A549 (cell line): ENCODE results near the gene CTNND2. TPM values are rescaled to one million over a fixed set of nuclear protein-coding genes. Genes with fewer than 3 reads are reported as not detected.

Source experiments
- ATAC-seq, 2 experiments: fragments of 200-7000 bp in 1 of 2; fragments of >200 bp in 1 of 2; cut with Nextera tagmentation in 1 of 2; cut with Tn5 transposase in 1 of 2; 3 replicates each; pipeline versions ENCODE4 v1.8.0 to v1.9.1; 2018 to 2020; ENCODE audit warnings: mild to moderate bottlenecking in 1 of 2, moderate library complexity in 1 of 2
- CTCF ChIA-PET: fragments of 300-600 bp; sonication (Branson Sonifier 250); formaldehyde crosslinking; extraction: SDS; loops from one replicate; lab custom pipeline; 2021; ENCODE audit warnings: antibody characterized with exemption, inconsistent platforms; lab: Yijun Ruan, JAX
- POLR2A ChIA-PET: fragments of 350-600 bp; formaldehyde crosslinking; extraction: SDS; loops from one replicate; lab custom pipeline; 2021; ENCODE audit warnings: antibody characterized with exemption, inconsistent platforms; lab: Yijun Ruan, JAX
- DNase-seq, 2 experiments: peaks; one replicate each; pipeline versions ENCODE4 v3.0.0 to v3.0.0-alpha.2; 2011 to 2016; ENCODE audit warnings: low read depth in 1 of 2, low spot score in 1 of 2
- FAIRE-seq: peaks from 2 replicates; lab custom pipeline; 2011; peaks lifted over from hg19 to GRCh38; lab: Jason Lieb, UNC
- H3K27ac ChIP-seq, 2 experiments: fragments of >200 bp; sonication (Bioruptor Twin); formaldehyde crosslinking; 3 replicates each; pipeline ENCODE4 v1.5.1; 2016 to 2017
- H3K4me1 ChIP-seq: fragments of >200 bp; sonication (Bioruptor Twin); formaldehyde crosslinking; 3 replicates; pipeline ENCODE4 v1.6.1; 2016
- H3K4me2 ChIP-seq: fragments of >200 bp; sonication (Bioruptor Twin); formaldehyde crosslinking; 3 replicates; pipeline ENCODE4 v1.6.1; 2016
- H3K4me3 ChIP-seq: fragments of >200 bp; sonication (Bioruptor Twin); formaldehyde crosslinking; 3 replicates; pipeline ENCODE4 v1.5.1; 2016
- H3K9me3 ChIP-seq: fragments of >200 bp; sonication (Bioruptor Twin); formaldehyde crosslinking; 3 replicates; pipeline ENCODE4 v1.6.1; 2016
- BHLHE40 ChIP-seq: IDR thresholded peaks from 2 replicates; pipeline ENCODE4 v1.6.1; 2012; ENCODE audit warnings: low read depth, low read length, inconsistent platforms
- CBX2 ChIP-seq: fragments of 200-600 bp; sonication (generic); IDR thresholded peaks from 2 replicates; pipeline ENCODE4 v1.6.1; 2016; ENCODE audit warnings: low read depth, mild to moderate bottlenecking, borderline replicate concordance
- CBX8 ChIP-seq: fragments of 200-600 bp; sonication (generic); IDR thresholded peaks from 2 replicates; pipeline ENCODE4 v1.6.1; 2016
- CHD2 ChIP-seq: fragments of 150-350 bp; IDR thresholded peaks from 2 replicates; pipeline ENCODE4 v1.6.1; 2014; ENCODE audit warnings: low read length; ENCODE audit not compliant: partially characterized antibody
- CTCF ChIP-seq: fragments of >200 bp; sonication (Bioruptor Twin); formaldehyde crosslinking; IDR thresholded peaks from 3 replicates; pipeline ENCODE4 v1.5.1; 2016
- EHF ChIP-seq: fragments of 250-450 bp; sonication (Bioruptor Pico); IDR thresholded peaks from 2 replicates; pipeline ENCODE4 v1.5.0; 2020; ENCODE audit warnings: mild to moderate bottlenecking
- GATA3 ChIP-seq: IDR thresholded peaks from 2 replicates; pipeline ENCODE4 v1.6.1; 2012; ENCODE audit warnings: borderline replicate concordance
- HEYL ChIP-seq: fragments of 250-450 bp; sonication (Bioruptor Pico); IDR thresholded peaks from 2 replicates; pipeline ENCODE4 v1.8.0; 2021; ENCODE audit warnings: mild to moderate bottlenecking, moderate library complexity
- HMGXB4 ChIP-seq: fragments of 250-450 bp; sonication (Bioruptor Pico); IDR thresholded peaks from 2 replicates; pipeline ENCODE4 v1.5.0; 2021; ENCODE audit warnings: mild to moderate bottlenecking, moderate library complexity, borderline replicate concordance
- JUN ChIP-seq, 2 experiments: fragments of >200 bp; sonication (Bioruptor Twin); formaldehyde crosslinking; IDR thresholded peaks; 2 replicates in 1 of 2; 3 replicates in 1 of 2; pipeline ENCODE4 v1.6.1; 2016 to 2017
- JUNB ChIP-seq: fragments of >200 bp; sonication (Bioruptor Twin); formaldehyde crosslinking; IDR thresholded peaks from 2 replicates; pipeline ENCODE4 v1.6.1; 2016
- NPAS2 ChIP-seq: fragments of 250-450 bp; sonication (Bioruptor Pico); IDR thresholded peaks from 2 replicates; pipeline ENCODE4 v1.8.0; 2022; ENCODE audit warnings: mild to moderate bottlenecking, moderate library complexity, borderline replicate concordance
- RARB ChIP-seq: fragments of 250-450 bp; sonication (Bioruptor Pico); IDR thresholded peaks from 2 replicates; pipeline ENCODE4 v1.8.0; 2021; ENCODE audit warnings: mild to moderate bottlenecking, moderate library complexity
- RCOR1 ChIP-seq: fragments of 150-350 bp; IDR thresholded peaks from 2 replicates; pipeline ENCODE4 v1.6.1; 2014; ENCODE audit warnings: antibody characterized with exemption, low read length, low read depth
- RNF2 ChIP-seq: fragments of 200-600 bp; sonication (generic); IDR thresholded peaks from 2 replicates; pipeline ENCODE4 v1.6.1; 2016; ENCODE audit warnings: low read depth, mild to moderate bottlenecking, antibody characterized with exemption, moderate library complexity, borderline replicate concordance
- SREBF2 ChIP-seq: fragments of 450-650 bp; IDR thresholded peaks from 2 replicates; pipeline ENCODE4 v1.6.1; 2014; ENCODE audit warnings: mild to moderate bottlenecking, moderate library complexity
- ZNF302 ChIP-seq: fragments of 250-450 bp; sonication (Bioruptor Pico); IDR thresholded peaks from 2 replicates; pipeline ENCODE4 v1.9.0; 2021; ENCODE audit warnings: inconsistent platforms, mild to moderate bottlenecking, moderate library complexity
- WGBS: methylation state at CpG from one replicate; pipeline ENCODE4 v1.1.6; 2017; ENCODE audit errors: missing lambda C conversion rate; 5-methylcytosine and 5-hydroxymethylcytosine counted together
- polyA plus RNA-seq, 4 experiments: library from polyadenylated mRNA; depleted of rRNA in 3 of 4; stranded (reverse); fragments of >200 nt; fragmentation: RNase III in 1 of 4; extraction: RNeasy Plus Mini Kit Qiagen cat#74134 plus additional on column Dnase treatment in 1 of 4; gene quantifications; 2 replicates in 3 of 4; 3 replicates in 1 of 4; pipeline ENCODE4 v1.2.3, GENCODE V29; 2011 to 2017

CTNND2 gene
- polyA plus RNA-seq, 2 of the 4 experiments (the other 2 are of a cell fraction): not detected

DNA sequence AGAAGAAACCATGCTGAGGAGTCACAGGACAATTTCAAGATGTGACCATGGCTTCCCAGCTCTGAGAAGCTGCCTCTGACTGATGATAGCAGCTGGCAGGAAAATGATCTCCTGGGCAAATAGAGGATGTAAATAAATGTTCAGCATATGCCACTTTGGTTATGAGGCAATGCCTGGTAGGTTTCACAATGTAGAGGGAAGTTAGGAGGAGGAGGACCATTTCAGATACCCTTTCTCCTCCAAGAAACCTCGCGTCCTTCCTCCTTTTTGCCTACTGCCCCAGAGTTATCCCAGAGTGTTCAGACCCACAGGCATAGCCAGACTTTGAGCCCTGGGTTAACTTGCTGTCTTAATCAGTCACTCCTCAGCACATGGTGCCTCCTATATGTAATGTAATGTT is 601.6 kb downstream of the CTNND2 start:
- CTCF ChIA-PET: no interaction called here
- WGBS: 5% methylated on average over 2 of the region's 2 CpGs
- ATAC-seq (no peak), FAIRE-seq (no peak), DNase-seq (no peak)
- H3K4me2 ChIP-seq: no peak overlapping the region
- H3K9me3 ChIP-seq: no peaks in the 10 kb centered on the region
- H3K4me3 ChIP-seq: no peak overlapping the region
- H3K27ac ChIP-seq: no peak overlapping the region
- H3K4me1 ChIP-seq: no peaks in the 10 kb centered on the region
- no peak for TF ChIP-seq CTCF
- TF ChIP-seq BHLHE40: no peak
- TF ChIP-seq EHF (CRISPR knock-in tag): no peak
- TF ChIP-seq RARB (CRISPR knock-in tag): no peak
- no peak for TF ChIP-seq HMGXB4 (CRISPR knock-in tag)
- TF ChIP-seq JUNB: no peak
- TF ChIP-seq CBX8: no peak
- no peak for TF ChIP-seq RNF2
- POLR2A ChIA-PET: no interaction called here

GRCh38 chr5:11301171-11301570 is 603.1 kb downstream of the CTNND2 start:
- no peaks in the 10 kb centered on the region for H3K4me1 ChIP-seq
- H3K4me3 ChIP-seq: no peak overlapping the region
- DNase-seq: no peak
- no peak overlapping the region for H3K4me2 ChIP-seq
- no peak for FAIRE-seq
- WGBS: 44% methylated on average over 9 of the region's 9 CpGs
- no peaks in the 10 kb centered on the region for H3K9me3 ChIP-seq
- H3K27ac ChIP-seq: no peak overlapping the region
- no peak for ATAC-seq
- TF ChIP-seq NPAS2 (CRISPR knock-in tag) (no peak), GATA3 (no peak), ZNF302 (CRISPR knock-in tag) (no peak), CHD2 (no peak), CBX2 (no peak), JUN (IDR thresholded peaks at IDR 0.05) (no peak), SREBF2 (no peak)
- CTCF ChIA-PET: interaction anchor here (0.9 kb wide), 1 partner anchor 11 kb away, joined by 4 read pairs; no protein-coding TSS in a partner anchor
- POLR2A ChIA-PET: no interaction called here

- no peak for ATAC-seq
- DNase-seq: no peak
- Histone ChIP-seq H3K4me3 (no peak overlapping the region), H3K27ac (no peak overlapping the region), H3K9me3 (no peaks in the 10 kb centered on the region), H3K4me2 (no peak overlapping the region)
- ChIA-PET CTCF (interaction anchor here (0.9 kb wide), 1 partner anchor 12 kb away, joined by 4 read pairs; no protein-coding TSS in a partner anchor), POLR2A (no interaction called here)
- TF ChIP-seq JUN (IDR thresholded peaks at IDR 0.05) (no peak), CTCF (no peak), RCOR1 (no peak), HEYL (CRISPR knock-in tag) (no peak)
- TF ChIP-seq, all 56 proteins: peak for 0
- no peak for FAIRE-seq
- 5% methylated on average over 5 of the region's 5 CpGs for WGBS
- no peaks in the 10 kb centered on the region for H3K4me1 ChIP-seq
These were observed 603.5 kb downstream of the CTNND2 start for GRCh38 chr5:11300736-11301135.
